ENCODE measurements around the gene BABAM2.

DNA sequence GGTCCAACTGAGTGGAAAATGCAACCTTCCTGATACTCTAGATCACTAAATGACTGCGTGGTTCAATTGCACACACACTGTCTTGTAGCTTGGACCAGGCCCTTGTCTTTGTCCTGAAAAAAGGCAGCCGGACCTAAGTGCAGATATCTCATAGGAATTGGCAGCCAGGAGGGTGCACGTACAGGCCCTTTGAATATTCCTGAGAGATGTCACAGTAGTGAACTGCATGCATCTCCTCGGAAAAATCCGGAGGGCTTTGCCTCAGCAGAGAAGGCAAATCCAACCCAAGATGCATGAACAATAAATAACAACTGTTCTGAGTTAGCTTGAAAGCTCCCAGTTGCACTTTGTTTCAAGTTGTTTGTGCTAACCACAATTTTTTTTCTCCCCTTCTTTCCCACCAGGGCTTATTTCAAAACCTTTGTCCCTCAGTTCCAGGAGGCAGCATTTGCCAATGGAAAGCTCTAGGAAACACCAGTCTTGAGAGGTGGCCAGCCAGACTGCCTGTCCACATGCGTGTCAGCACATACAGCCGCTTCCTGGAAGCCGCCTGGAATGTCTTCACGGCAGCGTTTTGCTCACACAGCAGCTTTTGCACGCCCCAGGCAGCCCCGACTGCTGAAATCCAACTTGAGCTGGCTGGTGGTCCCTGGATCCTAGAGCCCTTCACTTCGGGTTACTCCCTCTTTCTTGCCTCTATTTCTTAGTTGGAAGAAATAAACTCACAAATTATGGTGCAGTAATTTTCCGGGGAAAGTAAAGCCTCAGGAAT, 447.7 kb downstream of the BABAM2 start:
- TF ChIP-seq, protein P1, sequence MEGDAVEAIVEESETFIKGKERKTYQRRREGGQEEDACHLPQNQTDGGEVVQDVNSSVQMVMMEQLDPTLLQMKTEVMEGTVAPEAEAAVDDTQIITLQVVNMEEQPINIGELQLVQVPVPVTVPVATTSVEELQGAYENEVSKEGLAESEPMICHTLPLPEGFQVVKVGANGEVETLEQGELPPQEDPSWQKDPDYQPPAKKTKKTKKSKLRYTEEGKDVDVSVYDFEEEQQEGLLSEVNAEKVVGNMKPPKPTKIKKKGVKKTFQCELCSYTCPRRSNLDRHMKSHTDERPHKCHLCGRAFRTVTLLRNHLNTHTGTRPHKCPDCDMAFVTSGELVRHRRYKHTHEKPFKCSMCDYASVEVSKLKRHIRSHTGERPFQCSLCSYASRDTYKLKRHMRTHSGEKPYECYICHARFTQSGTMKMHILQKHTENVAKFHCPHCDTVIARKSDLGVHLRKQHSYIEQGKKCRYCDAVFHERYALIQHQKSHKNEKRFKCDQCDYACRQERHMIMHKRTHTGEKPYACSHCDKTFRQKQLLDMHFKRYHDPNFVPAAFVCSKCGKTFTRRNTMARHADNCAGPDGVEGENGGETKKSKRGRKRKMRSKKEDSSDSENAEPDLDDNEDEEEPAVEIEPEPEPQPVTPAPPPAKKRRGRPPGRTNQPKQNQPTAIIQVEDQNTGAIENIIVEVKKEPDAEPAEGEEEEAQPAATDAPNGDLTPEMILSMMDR (IDR thresholded peaks at IDR 0.05; ENCODE audit: insufficient read depth, low read depth, low read length), result no peak
- TF ChIP-seq EZH2 (IDR thresholded peaks at IDR 0.05; ENCODE audit: insufficient read depth, low read length), result no peak
